CD4-positive, alpha-beta T cell treated with Interleukin-21 for 1 hour (primary cell): ENCODE measurements around the gene HENMT1.
"Not testable (repeated sequence)": the region's sequence is repeated elsewhere in the genome, so short reads cannot be mapped to it uniquely, and the experiment has no call there.

ENCODE experiments used
- DNase-seq: peaks from one replicate; pipeline ENCODE4 v3.0.0-alpha.2; 2020

HENMT1 gene

GRCh38 chr1:108661030-108661609 is at the start of gene HENMT1:
HENMT1 (minus strand) TSS chr1:108661093; CDS start chr1:108659884, 1,209 bp downstream.
- peak; percentile 81 for DNase-seq

GRCh38 chr1:108708691-108709660 is 48.1 kb upstream of the HENMT1 start:
- peak; percentile 81 for DNase-seq

GRCh38 chr1:108706643-108707042 is 45.8 kb upstream of the HENMT1 start:
- DNase-seq, result no peak

DNA sequence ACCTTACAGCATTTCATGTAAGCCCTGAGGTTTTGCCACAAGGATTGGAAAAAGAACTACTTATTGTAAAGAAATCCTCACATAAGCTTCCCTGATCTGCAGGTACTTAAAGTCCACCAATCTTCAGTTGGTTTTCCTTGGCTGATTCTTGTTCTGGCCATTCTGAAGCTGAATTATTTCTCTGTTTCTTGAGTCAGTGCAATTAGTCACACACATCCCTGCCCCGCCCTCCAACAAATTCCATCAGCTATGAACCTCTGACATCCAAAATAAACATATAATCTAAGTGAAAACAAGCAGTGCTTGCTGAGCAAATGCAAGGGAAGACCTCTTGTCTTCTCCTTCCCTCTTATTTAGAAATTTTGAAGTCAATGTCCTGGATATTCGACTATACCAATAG is 43.6 kb upstream of the HENMT1 start:
- no peak for DNase-seq

GRCh38 chr1:108703939-108704338 is 43.0 kb upstream of the HENMT1 start:
- DNase-seq, result peak; percentile 68

- not testable (repeated sequence) for DNase-seq
Observed at GRCh38 chr1:108702109-108702508, 41.2 kb upstream of the HENMT1 start.

- no peak for DNase-seq
Observed at GRCh38 chr1:108701176-108701849, 40.4 kb upstream of the HENMT1 start.

DNA sequence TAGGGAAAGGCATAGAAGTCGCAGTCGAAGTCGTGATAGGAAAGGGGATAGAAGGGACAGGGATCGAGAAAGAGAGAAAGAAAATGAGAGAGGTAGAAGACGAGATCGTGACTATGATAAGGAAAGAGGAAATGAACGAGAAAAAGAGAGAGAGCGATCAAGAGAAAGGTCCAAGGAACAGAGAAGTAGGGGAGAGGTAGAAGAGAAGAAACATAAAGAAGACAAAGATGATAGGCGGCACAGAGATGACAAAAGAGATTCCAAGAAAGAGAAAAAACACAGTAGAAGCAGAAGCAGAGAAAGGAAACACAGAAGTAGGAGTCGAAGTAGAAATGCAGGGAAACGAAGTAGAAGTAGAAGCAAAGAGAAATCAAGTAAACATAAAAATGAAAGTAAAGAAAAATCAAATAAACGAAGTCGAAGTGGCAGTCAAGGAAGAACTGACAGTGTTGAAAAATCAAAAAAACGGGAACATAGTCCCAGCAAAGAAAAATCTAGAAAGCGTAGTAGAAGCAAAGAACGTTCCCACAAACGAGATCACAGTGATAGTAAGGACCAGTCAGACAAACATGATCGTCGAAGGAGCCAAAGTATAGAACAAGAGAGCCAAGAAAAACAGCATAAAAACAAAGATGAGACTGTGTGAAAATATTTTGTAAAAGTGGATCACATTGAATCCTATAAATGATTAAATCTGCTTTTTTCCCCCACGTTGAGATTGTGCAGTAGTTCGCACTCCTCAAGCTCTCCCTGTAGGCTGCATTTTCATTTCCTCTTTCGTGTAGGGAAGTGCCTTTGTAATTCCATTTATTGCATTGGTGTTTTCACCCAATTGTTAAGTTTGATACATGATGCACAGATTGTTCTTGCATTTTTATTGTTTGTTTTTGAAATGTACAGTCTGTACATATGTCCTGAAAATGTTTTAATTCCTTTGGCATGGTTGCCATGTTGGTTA is 38.8 kb upstream of the HENMT1 start:
- no peak for DNase-seq

DNA sequence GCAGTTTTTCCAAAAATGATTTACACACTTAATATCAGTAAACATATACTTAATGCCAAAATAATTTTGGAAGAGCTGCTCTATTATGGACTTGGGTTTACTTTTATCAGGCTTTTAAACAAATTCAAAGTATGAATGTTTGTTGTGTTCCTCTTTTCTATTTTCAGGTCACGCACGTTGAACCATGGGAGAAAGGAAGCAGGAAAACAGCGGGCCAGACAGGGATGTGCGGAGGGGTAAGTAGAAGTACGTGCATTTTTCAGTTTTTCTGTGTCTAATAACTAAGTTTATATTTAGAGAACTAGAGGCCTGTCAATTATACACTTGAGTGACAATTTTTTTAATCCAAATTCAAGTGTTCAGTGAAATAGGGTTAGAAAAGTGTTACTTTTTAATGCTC is 34.6 kb upstream of the HENMT1 start:
- no peak for DNase-seq

DNA sequence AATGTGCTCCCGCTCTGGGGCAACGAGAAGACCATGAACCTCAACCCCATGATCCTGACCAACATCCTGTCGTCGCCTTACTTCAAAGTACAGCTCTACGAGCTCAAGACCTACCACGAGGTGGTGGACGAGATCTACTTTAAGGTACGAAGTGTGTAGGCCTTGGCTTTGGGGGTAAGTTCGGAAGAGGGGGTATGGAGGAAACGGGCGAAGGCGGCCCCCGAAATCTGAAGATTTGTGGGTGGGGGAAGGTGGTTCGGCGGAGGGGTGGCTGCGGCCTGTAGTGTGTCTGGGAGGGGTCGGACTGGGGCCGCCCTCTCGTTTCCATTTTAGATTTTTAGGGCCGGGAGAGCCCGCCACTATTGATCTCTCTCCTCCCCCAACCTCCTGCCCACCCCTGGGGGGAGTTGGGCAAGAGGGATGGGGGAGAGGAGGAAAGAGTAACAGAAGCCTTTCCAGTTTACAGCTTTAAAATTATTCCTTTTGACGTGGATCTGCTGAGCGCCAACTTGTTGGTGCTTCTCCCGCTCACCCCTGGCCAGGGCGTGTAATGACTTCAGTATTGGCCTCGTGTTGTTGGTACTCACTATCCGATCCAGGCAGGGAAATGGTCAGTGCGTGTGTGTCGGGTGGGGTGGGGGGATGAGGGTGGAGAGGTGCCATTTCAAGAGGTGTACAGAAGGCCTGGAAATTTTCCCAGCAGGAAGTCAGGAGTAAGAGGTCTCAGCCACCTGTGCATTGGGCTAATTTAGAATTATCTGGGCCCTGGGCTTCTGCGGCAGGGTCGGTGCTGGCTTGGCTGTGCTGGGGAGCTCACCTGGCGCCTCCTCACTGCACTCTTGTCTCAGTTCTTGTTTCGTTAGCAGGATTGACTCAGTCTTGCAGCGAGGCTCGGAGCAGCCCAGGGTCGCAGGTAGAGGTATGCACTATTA is 32.1 kb upstream of the HENMT1 start:
- peak; percentile 90 for DNase-seq

GRCh38 chr1:108691942-108692723 is 31.2 kb upstream of the HENMT1 start, which contains the start of gene PRPF38B:
PRPF38B (plus strand) TSS chr1:108692310; CDS start chr1:108692592, 282 bp downstream.
- DNase-seq, result peak; percentile 93

DNA sequence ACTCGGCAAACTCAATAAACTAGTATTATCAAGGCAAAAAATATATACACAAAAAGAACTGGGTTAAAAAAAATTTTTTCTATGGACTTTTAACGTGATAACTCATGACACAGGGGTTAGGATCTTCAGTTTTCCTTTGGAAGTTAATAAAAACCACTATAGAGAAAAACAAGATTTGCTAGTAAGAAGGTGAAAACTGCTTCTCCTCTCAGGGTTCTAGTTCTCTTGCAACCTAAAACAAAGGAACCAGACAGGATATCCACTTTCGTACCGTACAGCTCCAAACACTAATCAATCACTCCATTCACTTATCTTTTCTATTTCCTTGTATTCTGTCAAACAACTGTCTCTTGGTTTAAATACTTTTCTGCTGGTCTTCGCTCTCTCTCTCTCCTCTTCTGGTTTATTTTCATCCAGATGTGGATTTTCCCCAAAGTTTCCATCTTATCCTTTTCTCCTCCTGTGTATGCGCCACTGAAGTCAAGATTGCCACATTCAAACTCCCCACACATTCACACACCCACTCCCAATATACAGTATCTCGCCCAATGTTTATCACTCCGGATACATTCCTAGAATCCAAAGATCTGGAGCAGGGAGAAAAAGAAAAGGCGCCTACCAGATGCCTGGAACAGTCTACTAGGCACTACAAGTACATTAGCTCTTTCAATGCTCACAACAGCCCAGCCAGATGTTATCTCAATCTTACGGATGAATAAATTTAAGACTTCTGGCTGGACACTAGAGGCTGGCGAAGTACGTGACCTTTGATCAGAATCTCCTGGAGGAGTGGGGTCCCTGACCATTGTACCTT is 30.4 kb upstream of the HENMT1 start:
- DNase-seq, result no peak

- DNase-seq, result no peak
Observed at GRCh38 chr1:108686614-108687313, 25.9 kb upstream of the HENMT1 start.

DNA sequence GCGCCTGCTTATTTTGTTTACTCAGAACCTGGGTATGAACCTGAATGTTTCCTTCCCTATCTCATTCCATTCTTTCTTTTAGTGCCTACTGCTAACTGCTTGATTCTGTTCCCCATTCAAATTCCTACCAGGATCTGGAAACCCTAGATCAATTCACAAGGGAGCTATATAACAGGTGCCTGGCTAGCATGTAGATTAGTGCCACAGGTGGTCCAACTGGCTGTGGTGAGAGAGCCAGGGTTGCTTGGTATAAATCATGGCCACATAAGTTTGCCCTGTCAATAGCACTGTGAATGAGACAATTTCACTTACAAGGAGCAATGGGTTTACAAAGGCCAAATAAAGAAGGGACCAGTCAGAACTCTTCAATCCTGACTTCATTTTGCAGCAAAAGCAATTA is 24.6 kb upstream of the HENMT1 start:
- no peak for DNase-seq

DNA sequence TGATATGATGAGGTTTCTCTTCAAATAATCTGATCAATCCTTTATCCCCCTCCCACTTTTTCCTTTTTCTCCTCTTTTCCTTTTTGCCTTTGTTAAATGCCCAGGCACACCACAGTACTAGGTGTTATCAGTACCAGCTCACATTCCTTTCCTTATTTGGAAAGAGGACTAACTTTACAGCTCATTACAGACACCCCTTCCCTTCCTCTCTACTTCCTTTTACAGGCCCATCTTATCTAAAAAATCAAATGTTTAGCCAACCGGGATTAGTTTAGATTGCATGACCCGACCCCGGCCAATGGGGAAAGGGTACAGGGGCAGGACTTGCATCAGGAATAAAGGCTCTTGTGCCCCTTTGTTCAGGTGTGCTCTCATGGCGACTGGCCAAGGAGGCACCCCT is 20.8 kb upstream of the HENMT1 start:
- not testable (repeated sequence) for DNase-seq

GRCh38 chr1:108679586-108680213 is 18.8 kb upstream of the HENMT1 start:
- no peak for DNase-seq

DNA sequence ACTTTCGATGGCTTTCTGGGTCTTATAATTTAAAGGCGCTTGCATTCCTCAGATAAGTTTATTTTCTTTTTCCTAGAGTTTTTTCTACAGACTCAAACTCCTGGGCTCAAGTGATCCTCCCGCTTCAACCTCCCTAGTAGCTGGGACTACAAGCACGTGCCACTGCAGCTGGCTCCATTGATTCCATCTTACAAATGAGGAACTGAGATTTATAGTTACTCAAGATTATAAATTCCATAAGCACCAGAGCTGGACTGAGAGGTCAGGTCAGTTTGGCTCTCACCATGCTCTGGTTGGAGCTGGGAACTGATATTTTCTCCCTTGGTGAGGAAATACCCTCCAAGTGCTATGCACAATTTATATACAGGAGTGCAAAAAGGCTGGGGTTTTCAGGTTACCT is 17.8 kb upstream of the HENMT1 start:
- DNase-seq, result no peak

DNA sequence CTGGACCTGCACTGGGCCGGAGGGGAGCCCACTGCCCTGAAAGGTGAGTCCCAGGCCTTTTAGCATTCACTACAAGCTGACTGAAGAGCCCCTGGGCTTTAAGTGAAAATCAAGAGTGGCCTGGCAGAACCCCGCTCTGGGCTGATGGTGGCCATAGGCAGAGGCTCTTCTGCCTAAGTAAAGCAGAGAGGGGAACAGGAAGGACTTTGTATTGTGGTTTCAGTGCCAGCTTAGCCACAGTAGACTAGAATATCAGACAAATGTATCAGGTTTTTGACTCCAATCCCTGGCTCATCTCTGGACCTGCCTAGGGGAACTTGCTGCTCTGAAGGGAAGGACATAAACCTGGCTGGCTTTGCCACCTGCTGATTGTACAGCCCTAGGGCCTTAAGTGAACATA is 10.2 kb upstream of the HENMT1 start:
- DNase-seq, result no peak
